Liver (tissue), 3 donors: Measurements from ENCODE around the gene PRG3.

Experiments used
- CTCF ChIP-seq: fragments of 150-350 bp; IDR thresholded peaks from 2 replicates; pipeline ENCODE4 v1.5.1; 2017; ENCODE audit warnings: improper control_type of control experiment, low read depth, low read length; ENCODE audit not compliant: missing input control
- HNF4G ChIP-seq: IDR thresholded peaks from 2 replicates; pipeline ENCODE4 v1.6.1; 2016; ENCODE audit warnings: antibody characterized with exemption
- JUND ChIP-seq, 2 donors: IDR thresholded peaks; 2 replicates each; pipeline ENCODE4 v1.6.1; 2016; ENCODE audit warnings: antibody characterized with exemption in 2 of 2
- REST ChIP-seq: IDR thresholded peaks from 2 replicates; pipeline ENCODE4 v1.6.1; 2016; ENCODE audit warnings: antibody characterized with exemption, mild to moderate bottlenecking
- YY1 ChIP-seq: IDR thresholded peaks from 2 replicates; pipeline ENCODE4 v1.6.1; 2016; ENCODE audit warnings: antibody characterized with exemption, mild to moderate bottlenecking
- TF ChIP-seq, protein P1 (sequence below): IDR thresholded peaks from 2 replicates; pipeline ENCODE4 v1.6.1; 2016; ENCODE audit warnings: antibody characterized with exemption
- TF ChIP-seq, protein P2 (sequence below): IDR thresholded peaks from 2 replicates; pipeline ENCODE4 v1.6.1; 2016; ENCODE audit warnings: antibody characterized with exemption
- donor health status: healthy.
- donor health status: healthy.

GRCh38 chr11:57361926-57362325, 19.0 kb downstream of the PRG3 start:
- TF ChIP-seq, protein P1, sequence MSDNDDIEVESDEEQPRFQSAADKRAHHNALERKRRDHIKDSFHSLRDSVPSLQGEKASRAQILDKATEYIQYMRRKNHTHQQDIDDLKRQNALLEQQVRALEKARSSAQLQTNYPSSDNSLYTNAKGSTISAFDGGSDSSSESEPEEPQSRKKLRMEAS = no peak
- TF ChIP-seq CTCF (no peak), YY1 (no peak), HNF4G (no peak), JUND (IDR thresholded peaks at IDR 0.05) (no peak), REST (no peak)
- TF ChIP-seq, protein P2, sequence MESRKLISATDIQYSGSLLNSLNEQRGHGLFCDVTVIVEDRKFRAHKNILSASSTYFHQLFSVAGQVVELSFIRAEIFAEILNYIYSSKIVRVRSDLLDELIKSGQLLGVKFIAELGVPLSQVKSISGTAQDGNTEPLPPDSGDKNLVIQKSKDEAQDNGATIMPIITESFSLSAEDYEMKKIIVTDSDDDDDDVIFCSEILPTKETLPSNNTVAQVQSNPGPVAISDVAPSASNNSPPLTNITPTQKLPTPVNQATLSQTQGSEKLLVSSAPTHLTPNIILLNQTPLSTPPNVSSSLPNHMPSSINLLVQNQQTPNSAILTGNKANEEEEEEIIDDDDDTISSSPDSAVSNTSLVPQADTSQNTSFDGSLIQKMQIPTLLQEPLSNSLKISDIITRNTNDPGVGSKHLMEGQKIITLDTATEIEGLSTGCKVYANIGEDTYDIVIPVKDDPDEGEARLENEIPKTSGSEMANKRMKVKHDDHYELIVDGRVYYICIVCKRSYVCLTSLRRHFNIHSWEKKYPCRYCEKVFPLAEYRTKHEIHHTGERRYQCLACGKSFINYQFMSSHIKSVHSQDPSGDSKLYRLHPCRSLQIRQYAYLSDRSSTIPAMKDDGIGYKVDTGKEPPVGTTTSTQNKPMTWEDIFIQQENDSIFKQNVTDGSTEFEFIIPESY = no peak
